Smooth muscle cell (in vitro differentiated cells): Measurements from ENCODE around the gene HSD17B11. TPM values are rescaled to one million over a fixed set of nuclear protein-coding genes. Genes with fewer than 3 reads are reported as not detected.
"Not testable (repeated sequence)": the region's sequence is repeated elsewhere in the genome, so short reads cannot be mapped to it uniquely, and the experiment has no call there.

ENCODE experiments used
- DNase-seq: peaks from one replicate; lab custom pipeline; 2025; ENCODE audit not compliant: unreplicated experiment; lab: John Stamatoyannopoulos, UW
- H2AFZ ChIP-seq: fragments of 200-600 bp; sonication (generic); 2 replicates; pipeline ENCODE4 v1.6.0; 2016; ENCODE audit warnings: antibody characterized with exemption, low read depth, mild to moderate bottlenecking
- H3F3A ChIP-seq: fragments of 200-600 bp; sonication (generic); 2 replicates; pipeline ENCODE4 v1.6.0; 2017; ENCODE audit warnings: antibody characterized with exemption, low read depth
- H3K27ac ChIP-seq: fragments of 200-600 bp; sonication (generic); 2 replicates; pipeline ENCODE4 v1.5.1; 2016; ENCODE audit warnings: low read depth, mild to moderate bottlenecking
- H3K27me3 ChIP-seq: fragments of 200-600 bp; sonication (generic); 2 replicates; pipeline ENCODE4 v1.6.1; 2016; ENCODE audit warnings: low read depth, mild to moderate bottlenecking
- H3K36me3 ChIP-seq: fragments of 200-600 bp; sonication (generic); 2 replicates; pipeline ENCODE4 v1.5.1; 2016; ENCODE audit warnings: low read depth
- H3K4me1 ChIP-seq: fragments of 200-600 bp; sonication (generic); 2 replicates; pipeline ENCODE4 v1.5.1; 2016; ENCODE audit warnings: low read depth
- H3K4me2 ChIP-seq: fragments of 200-600 bp; sonication (generic); 2 replicates; pipeline ENCODE4 v1.6.0; 2016; ENCODE audit warnings: mild to moderate bottlenecking
- H3K4me3 ChIP-seq: fragments of 200-600 bp; sonication (generic); 2 replicates; pipeline ENCODE4 v1.5.1; 2016; ENCODE audit warnings: mild to moderate bottlenecking
- H3K79me2 ChIP-seq: fragments of 200-600 bp; sonication (generic); 2 replicates; pipeline ENCODE4 v1.6.0; 2016; ENCODE audit warnings: low read depth, mild to moderate bottlenecking
- H3K9ac ChIP-seq: fragments of 200-600 bp; sonication (generic); 2 replicates; pipeline ENCODE4 v1.6.0; 2016; ENCODE audit warnings: low read depth
- H3K9me3 ChIP-seq: fragments of 200-600 bp; sonication (generic); replicated peaks from 2 replicates; pipeline ENCODE4 v1.5.1; 2016; ENCODE audit warnings: low read depth
- H4K20me1 ChIP-seq: fragments of 200-600 bp; sonication (generic); 2 replicates; pipeline ENCODE4 v1.6.0; 2016; ENCODE audit warnings: low read depth
- CTCF ChIP-seq: fragments of 200-600 bp; sonication (generic); IDR thresholded peaks from 2 replicates; pipeline ENCODE4 v1.5.1; 2017; ENCODE audit warnings: borderline replicate concordance, mild to moderate bottlenecking, antibody characterized with exemption; ENCODE audit not compliant: insufficient read depth, poor library complexity, severe bottlenecking
- WGBS: methylation state at CpG from one replicate; pipeline ENCODE4 v1.1.7; 2016; ENCODE audit warnings: low lambda C conversion rate; 5-methylcytosine and 5-hydroxymethylcytosine counted together
- microRNA-seq: library from miRNA; unstranded; fragments of <30 nt; microRNA quantifications from one replicate; pipeline ENCODE4, GENCODE V29; 2016; ENCODE audit warnings: borderline number of aligned reads
- polyA plus RNA-seq: library from polyadenylated mRNA; unstranded; fragments of >200 nt; fragmentation: Nextera tagmentation; extraction: Ambion mirVana; gene quantifications from 2 replicates; pipeline ENCODE4 v1.2.1, GENCODE V29; 2016
- small RNA-seq: library from RNA; depleted of rRNA; stranded (forward); fragments of <200 nt; gene quantifications from one replicate; pipeline ENCODE3, GENCODE V24; 2014
- total RNA-seq: library from RNA; depleted of rRNA; stranded (reverse); fragments of >200 nt; gene quantifications from 2 replicates; pipeline ENCODE4 v1.2.3, GENCODE V29; 2014

HSD17B11 gene
- total and polyA plus RNA-seq, 2 experiments from 2014 or later = 12.8 to 52.2 TPM

DNA sequence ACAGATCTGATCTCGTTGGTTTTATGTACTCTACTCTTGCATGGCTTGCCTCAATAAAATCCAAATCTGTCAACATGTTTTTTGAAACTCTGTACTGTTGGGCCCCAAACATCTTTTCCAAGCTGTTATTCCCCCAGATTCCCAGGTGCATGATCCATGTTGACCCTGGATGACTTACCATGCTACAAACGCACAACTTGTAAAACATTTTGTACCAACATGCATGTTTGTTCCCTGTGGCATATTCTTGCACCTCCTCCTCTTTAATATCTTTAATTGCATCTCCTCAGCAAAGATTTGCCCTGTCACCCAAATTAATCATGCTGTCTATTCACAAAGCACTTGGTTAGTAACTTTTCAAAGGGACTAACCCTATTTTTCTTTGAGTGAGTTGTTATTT lies 92.6 kb downstream of the HSD17B11 start:
- Histone ChIP-seq H3K4me1 (no peaks in the 10 kb centered on the region), H3K27ac (no peak overlapping the region), H3K4me2 (no peak overlapping the region), H3K27me3 (no peaks in the 10 kb centered on the region), H2AFZ (no peak overlapping the region), H3K4me3 (no peak overlapping the region), H4K20me1 (no peaks in the 10 kb centered on the region), H3K9ac (no peak overlapping the region), H3K9me3 (no peaks in the 10 kb centered on the region), H3F3A (no peaks in the 10 kb centered on the region), H3K79me2 (no peaks in the 10 kb centered on the region), H3K36me3 (no peaks in the 10 kb centered on the region)
- DNase-seq = no peak
- TF ChIP-seq CTCF = no peak
- 51% methylated on average over 2 of the region's 2 CpGs for WGBS

- WGBS = 79% methylated on average over 11 of the region's 11 CpGs
Observed at GRCh38 chr4:87294911-87295310, 96.1 kb downstream of the HSD17B11 start.

DNA sequence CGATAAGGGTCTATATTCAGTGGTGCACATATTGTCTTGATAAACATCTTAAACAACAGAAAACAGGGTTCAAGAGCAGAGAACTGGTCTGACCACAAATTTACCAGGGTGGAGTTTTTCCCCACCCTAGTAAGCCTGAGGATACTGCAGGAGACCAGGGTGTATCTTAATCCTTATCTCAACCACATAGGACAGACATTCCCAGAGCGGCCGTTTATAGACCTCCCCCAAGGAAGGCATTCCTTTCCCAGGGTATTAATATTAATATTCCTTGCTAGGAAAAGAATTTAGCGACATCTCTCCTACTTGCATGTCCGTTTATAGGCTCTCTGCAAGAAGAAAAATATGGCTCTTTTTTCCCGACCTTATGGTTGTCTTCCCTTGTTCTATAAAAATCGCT lies 97.1 kb downstream of the HSD17B11 start:
- not testable (repeated sequence) for H3K9ac ChIP-seq, H3K4me2 ChIP-seq, H3K4me1 ChIP-seq, H3K79me2 ChIP-seq, H3F3A ChIP-seq, H3K9me3 ChIP-seq, H4K20me1 ChIP-seq, H3K27me3 ChIP-seq, H3K27ac ChIP-seq, H3K4me3 ChIP-seq, H3K36me3 ChIP-seq, DNase-seq, H2AFZ ChIP-seq
- WGBS = 93% methylated on average over 7 of the region's 7 CpGs

More at GRCh38 chr4:87294911-87295310, 96.1 kb downstream of the HSD17B11 start:
- H3K27ac ChIP-seq, DNase-seq, H3K79me2 ChIP-seq, H3K36me3 ChIP-seq, H3F3A ChIP-seq, H2AFZ ChIP-seq, H3K27me3 ChIP-seq, H3K4me1 ChIP-seq, H3K9ac ChIP-seq, H4K20me1 ChIP-seq, H3K9me3 ChIP-seq, H3K4me2 ChIP-seq, H3K4me3 ChIP-seq: not testable (repeated sequence)

DNA sequence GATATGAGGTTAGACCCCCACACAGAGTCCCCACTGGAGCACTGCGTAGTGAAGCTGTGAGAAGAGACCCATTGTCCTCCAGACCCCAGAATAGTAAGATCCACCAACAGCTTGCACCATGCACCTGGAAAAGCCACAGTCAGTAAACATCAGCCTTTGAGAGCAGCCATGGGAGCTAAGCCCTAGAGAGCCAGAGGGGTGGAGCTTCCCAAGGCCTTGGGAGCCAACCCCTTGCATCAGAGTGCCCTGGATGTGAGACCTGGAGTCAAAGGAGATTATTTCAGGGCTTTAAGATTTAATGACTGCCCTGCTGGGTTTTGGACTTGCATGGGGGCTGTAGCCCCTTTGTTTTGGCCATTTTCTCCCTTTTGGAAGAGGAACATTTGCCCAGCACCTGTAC lies 104.0 kb downstream of the HSD17B11 start:
- Histone ChIP-seq H3K27me3 (no peaks in the 10 kb centered on the region), H4K20me1 (no peaks in the 10 kb centered on the region)
- DNase-seq = no peak

More for the DNA sequence above, 104.0 kb downstream of the HSD17B11 start:
- H3K4me2 ChIP-seq = no peak overlapping the region
- H3K9ac ChIP-seq = no peak overlapping the region
- no peak overlapping the region for H3K4me3 ChIP-seq
- H2AFZ ChIP-seq = no peak overlapping the region
- H3F3A ChIP-seq = no peaks in the 10 kb centered on the region
- TF ChIP-seq CTCF = no peak
- 94% methylated on average over 1 of the region's 1 CpG for WGBS
- H3K9me3 ChIP-seq = peaks cover 4% of the 10 kb centered on the region
- no peaks in the 10 kb centered on the region for H3K36me3 ChIP-seq
- no peak overlapping the region for H3K27ac ChIP-seq
- no peaks in the 10 kb centered on the region for H3K79me2 ChIP-seq
- H3K4me1 ChIP-seq = no peaks in the 10 kb centered on the region

Small RNAs within 50 kb of the gene (microRNA-seq; reads per million reads assigned to microRNA genes)
- not detected for gene MIR5705

Small RNAs within 50 kb of the gene (small RNA-seq; reads per million reads assigned to genes)
- not detected for gene MIR5705
- gene RN7SL681P = not detected

Other genes with a start within 250 kb of the HSD17B11 start
- gene KLHL8, start 170.6 kb downstream of the HSD17B11 start, total RNA-seq = 8.8 and 28.6 TPM in 2 replicates
- 6.2 and 6.3 TPM in 2 replicates for gene KLHL8, start 170.6 kb downstream of the HSD17B11 start, polyA plus RNA-seq
- not detected in 2 replicates for gene HSD17B13, start 68.3 kb downstream of the HSD17B11 start, total RNA-seq
- gene HSD17B13, start 68.3 kb downstream of the HSD17B11 start, polyA plus RNA-seq = not detected in 2 replicates
- gene NUDT9, start 31.4 kb upstream of the HSD17B11 start, total RNA-seq = 8.0 and 10.5 TPM in 2 replicates
- 20.7 and 26.5 TPM in 2 replicates for gene NUDT9, start 31.4 kb upstream of the HSD17B11 start, polyA plus RNA-seq
- gene SPARCL1, start 138.2 kb upstream of the HSD17B11 start, total RNA-seq = not detected in 2 replicates
- gene SPARCL1, start 138.2 kb upstream of the HSD17B11 start, polyA plus RNA-seq = not detected in 2 replicates
- not detected in 2 replicates for gene DSPP, start 217.3 kb upstream of the HSD17B11 start, total RNA-seq
- not detected in 2 replicates for gene DSPP, start 217.3 kb upstream of the HSD17B11 start, polyA plus RNA-seq